ENCODE measurements around the gene FCAR.
"Not testable (repeated sequence)": the region's sequence is repeated elsewhere in the genome, so short reads cannot be mapped to it uniquely, and the experiment has no call there.

The FCAR gene
- long read RNA-seq, transcript FCAR-203 (5 exons, 1,483 nt), result major isoform, 8 of 9 reads
- long read RNA-seq, partial matches to known transcripts, result 0 of 9 reads
- long read RNA-seq, other reads (novel, unspliced or antisense), result 1 of 9 reads

- H3K27me3 ChIP-seq (ENCODE audit: insufficient read depth, poor library complexity, severe bottlenecking), result no peaks in the 10 kb centered on the region
These were observed at the start of gene FCAR for GRCh38 chr19:54873990-54874389. Gene FCAR (plus strand): TSS chr19:54874235. CDS start chr19:54874290, 55 bp downstream.

GRCh38 chr19:54824416-54824815, 49.6 kb upstream of the FCAR start:
- H3K4me3 ChIP-seq (replicated peaks; ENCODE audit: insufficient read depth, low read length); H3K27me3 ChIP-seq (ENCODE audit: insufficient read depth, poor library complexity, severe bottlenecking); H3K27ac ChIP-seq (replicated peaks): not testable (repeated sequence)
- peak in 1 of 2 experiments; percentile 56 for DNase-seq (ENCODE audit: low read depth in 1 of 2, low spot score in 1 of 2)

More at GRCh38 chr19:54873990-54874389, at the start of gene FCAR:
- DNase-seq (ENCODE audit: low read depth in 1 of 2, low spot score in 1 of 2), result peak; percentile 60 to 92
- Histone ChIP-seq H3K27ac (replicated peaks) (peak within 1 kb of the TSS; percentile 84), H3K4me3 (replicated peaks; ENCODE audit: insufficient read depth, low read length) (peak within 1 kb of the TSS; percentile 48)
- TF ChIP-seq SPI1 (IDR thresholded peaks at IDR 0.05; ENCODE audit: borderline replicate concordance, low read depth) (no peak), POLR2AphosphoS5 (IDR thresholded peaks at IDR 0.05; ENCODE audit: low read depth) (peak; percentile 89)

DNA sequence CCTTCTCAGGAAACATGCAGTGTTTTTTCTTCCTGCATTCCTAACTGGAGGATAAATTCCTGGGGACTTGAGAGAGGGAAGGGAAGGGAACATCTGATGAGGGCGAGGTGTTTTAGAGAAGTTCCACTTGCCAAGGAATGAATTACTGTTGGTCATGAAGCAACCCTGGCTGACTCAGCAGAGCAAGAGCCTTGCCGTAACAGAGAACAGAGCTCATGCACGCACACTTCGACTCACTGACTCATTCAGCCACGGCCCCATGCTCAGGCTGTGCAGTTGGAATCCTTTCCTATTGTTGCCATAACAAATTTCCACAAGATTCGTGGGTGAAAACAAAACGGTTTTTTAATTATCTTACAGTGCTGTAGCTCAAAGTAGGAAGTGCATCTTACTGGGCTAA, 48.7 kb upstream of the FCAR start:
- H3K4me3 ChIP-seq (replicated peaks; ENCODE audit: insufficient read depth, low read length); H3K27me3 ChIP-seq (ENCODE audit: insufficient read depth, poor library complexity, severe bottlenecking): not testable (repeated sequence)
- peak overlapping the region; percentile 85 for H3K27ac ChIP-seq (replicated peaks)
- DNase-seq (ENCODE audit: low read depth in 1 of 2, low spot score in 1 of 2), result peak in 1 of 2 experiments; percentile 79

GRCh38 chr19:54828064-54828463, 46.0 kb upstream of the FCAR start:
- not testable (repeated sequence) for H3K4me3 ChIP-seq (replicated peaks; ENCODE audit: insufficient read depth, low read length); DNase-seq (ENCODE audit: low read depth in 1 of 2, low spot score in 1 of 2); H3K27me3 ChIP-seq (ENCODE audit: insufficient read depth, poor library complexity, severe bottlenecking); H3K27ac ChIP-seq (replicated peaks)

DNA sequence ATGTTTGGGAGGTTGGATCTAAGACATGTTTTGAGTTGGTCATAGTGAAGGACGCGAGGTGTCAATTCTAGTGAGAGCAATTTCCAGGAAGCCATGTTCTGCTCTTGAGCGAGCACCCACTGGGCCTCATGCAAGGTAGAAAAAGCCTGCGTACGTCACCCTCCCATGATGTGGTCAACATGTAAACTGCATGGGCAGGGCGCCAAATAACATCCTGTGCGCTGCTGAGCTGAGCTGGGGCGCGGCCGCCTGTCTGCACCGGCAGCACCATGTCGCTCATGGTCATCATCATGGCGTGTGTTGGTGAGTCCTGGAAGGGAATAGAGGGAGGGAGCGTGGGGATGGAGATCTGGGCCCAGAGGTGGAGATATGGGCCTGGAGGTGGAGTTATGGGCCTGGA, 41.5 kb upstream of the FCAR start, which contains the start of gene KIR2DS4:
KIR2DS4 (plus strand) TSS at position 181 of the 400 bp plus-strand sequence.
- H3K27ac ChIP-seq (replicated peaks), result not testable (repeated sequence)

DNA sequence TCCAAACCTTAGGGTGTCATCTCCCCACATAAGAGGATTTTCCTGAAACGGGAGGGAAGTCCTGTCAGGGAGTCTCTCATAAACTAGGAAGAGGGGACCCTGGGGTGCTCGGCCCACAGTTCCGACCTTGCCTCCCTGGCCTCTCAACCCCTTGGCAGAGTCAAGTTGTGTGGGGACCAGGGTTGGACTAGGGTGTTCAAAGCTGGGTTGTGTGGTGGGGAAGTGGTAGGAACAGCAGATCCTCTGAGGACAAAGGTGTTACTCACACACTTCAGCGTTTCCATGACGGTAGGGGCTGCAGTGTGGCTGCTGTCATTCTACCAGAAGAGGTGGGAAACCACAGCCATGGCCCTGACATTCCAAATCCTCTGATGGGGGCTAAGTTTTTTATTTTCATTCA, 38.9 kb upstream of the FCAR start:
- H3K4me3 ChIP-seq (replicated peaks; ENCODE audit: insufficient read depth, low read length); DNase-seq (ENCODE audit: low read depth in 1 of 2, low spot score in 1 of 2); H3K27me3 ChIP-seq (ENCODE audit: insufficient read depth, poor library complexity, severe bottlenecking); H3K27ac ChIP-seq (replicated peaks): not testable (repeated sequence)

More for the DNA sequence above, 41.5 kb upstream of the FCAR start, which contains the start of gene KIR2DS4:
- not testable (repeated sequence) for H3K27me3 ChIP-seq (ENCODE audit: insufficient read depth, poor library complexity, severe bottlenecking); DNase-seq (ENCODE audit: low read depth in 1 of 2, low spot score in 1 of 2); H3K4me3 ChIP-seq (replicated peaks; ENCODE audit: insufficient read depth, low read length)

- DNase-seq (ENCODE audit: low read depth in 1 of 2, low spot score in 1 of 2), result peak in 1 of 2 experiments; percentile 19
- H3K27me3 ChIP-seq (ENCODE audit: insufficient read depth, poor library complexity, severe bottlenecking); H3K27ac ChIP-seq (replicated peaks); H3K4me3 ChIP-seq (replicated peaks; ENCODE audit: insufficient read depth, low read length): not testable (repeated sequence)
- TF ChIP-seq SPI1 (IDR thresholded peaks at IDR 0.05; ENCODE audit: borderline replicate concordance, low read depth), result peak; percentile 34; the same call in 1 of the 2 replicates
These were observed 36.5 kb upstream of the FCAR start for GRCh38 chr19:54837522-54837921.

DNA sequence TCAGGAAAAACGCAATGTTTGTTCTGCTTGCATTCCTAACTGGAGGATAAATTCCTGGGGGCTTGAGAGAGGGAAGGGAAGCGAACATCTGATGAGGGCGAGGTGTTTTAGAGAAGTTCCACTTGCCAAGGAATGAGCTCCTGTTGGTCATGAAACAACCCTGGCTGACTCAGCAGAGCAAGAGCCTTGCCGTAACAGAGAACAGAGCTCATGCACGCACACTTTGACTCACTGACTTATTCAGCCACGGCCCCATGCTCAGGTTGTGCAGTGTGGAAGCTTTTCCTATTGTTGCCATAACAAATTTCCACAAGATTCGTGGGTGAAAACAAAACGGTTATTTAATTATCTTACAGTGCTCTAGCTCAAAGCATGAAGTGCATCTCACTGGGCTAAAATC, 30.9 kb upstream of the FCAR start:
- not testable (repeated sequence) for H3K27me3 ChIP-seq (ENCODE audit: insufficient read depth, poor library complexity, severe bottlenecking); DNase-seq (ENCODE audit: low read depth in 1 of 2, low spot score in 1 of 2); H3K4me3 ChIP-seq (replicated peaks; ENCODE audit: insufficient read depth, low read length); H3K27ac ChIP-seq (replicated peaks)

- not testable (repeated sequence) for DNase-seq (ENCODE audit: low read depth in 1 of 2, low spot score in 1 of 2); H3K27me3 ChIP-seq (ENCODE audit: insufficient read depth, poor library complexity, severe bottlenecking); H3K4me3 ChIP-seq (replicated peaks; ENCODE audit: insufficient read depth, low read length)
- peak within 1 kb of the TSS; percentile 74 for H3K27ac ChIP-seq (replicated peaks)
These were observed 23.9 kb upstream of the FCAR start, which contains the start of gene KIR3DL2 for GRCh38 chr19:54850061-54850640. Gene KIR3DL2 (plus strand): TSS chr19:54850443. CDS start chr19:54850476, 33 bp downstream.

DNA sequence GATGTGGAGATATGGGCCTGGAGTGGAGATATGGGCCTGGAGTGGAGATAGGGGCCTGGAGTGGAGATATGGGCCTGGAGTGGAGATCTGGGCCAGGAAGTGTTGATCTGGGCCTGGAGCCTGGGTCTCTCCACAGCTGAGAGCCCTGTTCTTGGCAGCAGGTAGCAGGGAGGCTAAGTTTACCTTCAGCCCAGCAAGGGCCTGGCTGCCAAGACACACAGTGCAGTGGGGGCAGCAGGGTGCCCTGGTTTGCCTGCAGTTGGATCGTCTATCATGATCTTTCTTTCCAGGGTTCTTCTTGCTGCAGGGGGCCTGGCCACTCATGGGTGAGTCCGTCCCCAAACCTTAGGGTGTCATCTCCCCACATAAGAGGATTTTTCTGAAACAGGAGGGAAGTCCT, 23.1 kb upstream of the FCAR start:
- TF ChIP-seq POLR2AphosphoS5 (IDR thresholded peaks at IDR 0.05; ENCODE audit: low read depth) (no peak), CTCF (IDR thresholded peaks at IDR 0.05; ENCODE audit: insufficient read depth, low read length) (no peak), GABPA (IDR thresholded peaks at IDR 0.05; ENCODE audit: low read depth) (no peak), SPI1 (IDR thresholded peaks at IDR 0.05; ENCODE audit: borderline replicate concordance, low read depth) (no peak)
- TF ChIP-seq, protein P1, sequence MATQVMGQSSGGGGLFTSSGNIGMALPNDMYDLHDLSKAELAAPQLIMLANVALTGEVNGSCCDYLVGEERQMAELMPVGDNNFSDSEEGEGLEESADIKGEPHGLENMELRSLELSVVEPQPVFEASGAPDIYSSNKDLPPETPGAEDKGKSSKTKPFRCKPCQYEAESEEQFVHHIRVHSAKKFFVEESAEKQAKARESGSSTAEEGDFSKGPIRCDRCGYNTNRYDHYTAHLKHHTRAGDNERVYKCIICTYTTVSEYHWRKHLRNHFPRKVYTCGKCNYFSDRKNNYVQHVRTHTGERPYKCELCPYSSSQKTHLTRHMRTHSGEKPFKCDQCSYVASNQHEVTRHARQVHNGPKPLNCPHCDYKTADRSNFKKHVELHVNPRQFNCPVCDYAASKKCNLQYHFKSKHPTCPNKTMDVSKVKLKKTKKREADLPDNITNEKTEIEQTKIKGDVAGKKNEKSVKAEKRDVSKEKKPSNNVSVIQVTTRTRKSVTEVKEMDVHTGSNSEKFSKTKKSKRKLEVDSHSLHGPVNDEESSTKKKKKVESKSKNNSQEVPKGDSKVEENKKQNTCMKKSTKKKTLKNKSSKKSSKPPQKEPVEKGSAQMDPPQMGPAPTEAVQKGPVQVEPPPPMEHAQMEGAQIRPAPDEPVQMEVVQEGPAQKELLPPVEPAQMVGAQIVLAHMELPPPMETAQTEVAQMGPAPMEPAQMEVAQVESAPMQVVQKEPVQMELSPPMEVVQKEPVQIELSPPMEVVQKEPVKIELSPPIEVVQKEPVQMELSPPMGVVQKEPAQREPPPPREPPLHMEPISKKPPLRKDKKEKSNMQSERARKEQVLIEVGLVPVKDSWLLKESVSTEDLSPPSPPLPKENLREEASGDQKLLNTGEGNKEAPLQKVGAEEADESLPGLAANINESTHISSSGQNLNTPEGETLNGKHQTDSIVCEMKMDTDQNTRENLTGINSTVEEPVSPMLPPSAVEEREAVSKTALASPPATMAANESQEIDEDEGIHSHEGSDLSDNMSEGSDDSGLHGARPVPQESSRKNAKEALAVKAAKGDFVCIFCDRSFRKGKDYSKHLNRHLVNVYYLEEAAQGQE (IDR thresholded peaks at IDR 0.05; ENCODE audit: insufficient replicate concordance, low read depth), result no peak
- Histone ChIP-seq H3K27ac (replicated peaks) (peak overlapping the region; percentile 74), H3K27me3 (ENCODE audit: insufficient read depth, poor library complexity, severe bottlenecking) (no peaks in the 10 kb centered on the region), H3K4me3 (replicated peaks; ENCODE audit: insufficient read depth, low read length) (no peak overlapping the region)
- DNase-seq (ENCODE audit: low read depth in 1 of 2, low spot score in 1 of 2), result no peak

Measured in HL-60 (cell line).